Bronchial epithelial cell (primary cell): ENCODE measurements around the gene KCNN3. TPM values are rescaled to one million over a fixed set of nuclear protein-coding genes. Genes with fewer than 3 reads are reported as not detected.

ENCODE experiments used
- DNase-seq: peaks from one replicate; pipeline ENCODE4 v3.0.0-alpha.2; 2010; ENCODE audit warnings: low read depth
- FAIRE-seq: peaks from 2 replicates; lab custom pipeline; 2011; peaks lifted over from hg19 to GRCh38; lab: Jason Lieb, UNC
- H3K27me3 ChIP-seq: 2 replicates; pipeline ENCODE4 v1.5.1; 2011; ENCODE audit warnings: low read length; ENCODE audit not compliant: control insufficient read depth, insufficient read depth
- H3K36me3 ChIP-seq: 2 replicates; pipeline ENCODE4 v1.5.1; 2011; ENCODE audit warnings: low read length; ENCODE audit not compliant: control insufficient read depth, insufficient read depth
- H3K4me3 ChIP-seq: 2 replicates; pipeline ENCODE4 v1.5.1; 2011; ENCODE audit warnings: mild to moderate bottlenecking, low read depth, low read length, control low read depth
- total RNA-seq: library from RNA; depleted of rRNA; stranded (reverse); fragments of >200 nt; gene quantifications from 2 replicates; pipeline ENCODE4 v1.2.1, GENCODE V29; 2014
- TF ChIP-seq, protein P1 (sequence below): IDR thresholded peaks from 2 replicates; pipeline ENCODE4 v1.5.1; 2011; ENCODE audit warnings: mild to moderate bottlenecking, moderate library complexity, low read length, control low read depth, inconsistent platforms; ENCODE audit not compliant: insufficient read depth, severe bottlenecking

Gene KCNN3
- total RNA-seq, 1 donor from 2014 or later, result under 0.01 TPM

DNA sequence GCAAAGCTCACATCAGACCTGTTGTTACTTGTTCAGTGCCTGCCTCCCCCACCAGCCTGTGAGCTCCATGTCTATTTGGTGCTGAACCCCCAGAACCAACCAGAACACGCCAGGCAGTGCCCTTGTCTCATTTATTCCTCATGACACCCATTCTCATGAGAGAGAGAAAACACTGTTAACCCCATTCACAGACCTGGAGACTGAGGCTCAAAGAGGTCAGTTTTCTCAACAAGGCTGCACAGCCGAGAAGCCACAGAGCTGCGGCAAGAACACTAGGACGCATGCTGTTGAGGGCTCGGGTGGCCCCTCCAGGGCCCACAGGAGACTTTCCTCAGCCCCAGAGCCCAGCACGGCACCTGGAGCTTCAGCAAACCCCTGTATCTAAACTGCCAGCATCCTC, 13.1 kb downstream of the KCNN3 start:
- Histone ChIP-seq H3K4me3 (no peak overlapping the region), H3K27me3 (peaks cover 1% of the 10 kb centered on the region), H3K36me3 (no peaks in the 10 kb centered on the region)
- TF ChIP-seq, protein P1, sequence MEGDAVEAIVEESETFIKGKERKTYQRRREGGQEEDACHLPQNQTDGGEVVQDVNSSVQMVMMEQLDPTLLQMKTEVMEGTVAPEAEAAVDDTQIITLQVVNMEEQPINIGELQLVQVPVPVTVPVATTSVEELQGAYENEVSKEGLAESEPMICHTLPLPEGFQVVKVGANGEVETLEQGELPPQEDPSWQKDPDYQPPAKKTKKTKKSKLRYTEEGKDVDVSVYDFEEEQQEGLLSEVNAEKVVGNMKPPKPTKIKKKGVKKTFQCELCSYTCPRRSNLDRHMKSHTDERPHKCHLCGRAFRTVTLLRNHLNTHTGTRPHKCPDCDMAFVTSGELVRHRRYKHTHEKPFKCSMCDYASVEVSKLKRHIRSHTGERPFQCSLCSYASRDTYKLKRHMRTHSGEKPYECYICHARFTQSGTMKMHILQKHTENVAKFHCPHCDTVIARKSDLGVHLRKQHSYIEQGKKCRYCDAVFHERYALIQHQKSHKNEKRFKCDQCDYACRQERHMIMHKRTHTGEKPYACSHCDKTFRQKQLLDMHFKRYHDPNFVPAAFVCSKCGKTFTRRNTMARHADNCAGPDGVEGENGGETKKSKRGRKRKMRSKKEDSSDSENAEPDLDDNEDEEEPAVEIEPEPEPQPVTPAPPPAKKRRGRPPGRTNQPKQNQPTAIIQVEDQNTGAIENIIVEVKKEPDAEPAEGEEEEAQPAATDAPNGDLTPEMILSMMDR, result no peak
- FAIRE-seq (no peak), DNase-seq (no peak)

DNA sequence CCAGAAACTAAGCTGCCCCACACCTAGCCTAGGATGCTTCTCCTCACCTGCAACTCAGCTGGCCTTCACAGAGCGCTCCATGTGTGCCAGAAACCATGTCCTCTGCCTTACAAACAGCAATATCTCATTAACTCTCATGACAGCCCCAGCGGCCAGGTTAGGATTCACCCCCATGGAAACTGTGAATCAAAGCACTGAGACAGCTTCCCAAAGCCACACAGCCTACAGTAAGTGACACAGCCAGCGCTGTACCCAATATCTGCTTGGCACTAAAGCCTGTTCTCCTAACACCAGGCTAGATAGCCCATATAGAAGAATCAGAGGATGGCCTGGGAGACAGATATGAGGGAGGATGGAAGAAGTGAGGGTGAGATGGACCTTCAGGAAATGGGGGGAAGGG, 13.5 kb downstream of the KCNN3 start:
- DNase-seq, result no peak
- no peaks in the 10 kb centered on the region for H3K36me3 ChIP-seq
- no peak for FAIRE-seq
- no peak overlapping the region for H3K4me3 ChIP-seq
- H3K27me3 ChIP-seq, result peaks cover 1% of the 10 kb centered on the region
- TF ChIP-seq, protein P1, result no peak

GRCh38 chr1:154856049-154856448, 14.0 kb downstream of the KCNN3 start:
- H3K27me3 ChIP-seq, result peaks cover 1% of the 10 kb centered on the region
- H3K4me3 ChIP-seq, result no peak overlapping the region
- FAIRE-seq, result no peak
- no peak for DNase-seq
- TF ChIP-seq, protein P1, result no peak
- no peaks in the 10 kb centered on the region for H3K36me3 ChIP-seq

GRCh38 chr1:154855186-154855851, 14.8 kb downstream of the KCNN3 start:
- H3K4me3 ChIP-seq, result no peak overlapping the region
- DNase-seq (peak; percentile 47), FAIRE-seq (no peak)
- peaks cover 1% of the 10 kb centered on the region for H3K27me3 ChIP-seq
- TF ChIP-seq, protein P1, result no peak
- H3K36me3 ChIP-seq, result no peaks in the 10 kb centered on the region

- Histone ChIP-seq H3K4me3 (no peak overlapping the region), H3K27me3 (peaks cover 3% of the 10 kb centered on the region), H3K36me3 (no peaks in the 10 kb centered on the region)
- FAIRE-seq, result no peak
- TF ChIP-seq, protein P1, result no peak
- DNase-seq, result no peak
Observed at GRCh38 chr1:154852845-154853244, 17.2 kb downstream of the KCNN3 start.
